ENCODE data around the gene PTPRU. TPM values are rescaled to one million over a fixed set of nuclear protein-coding genes. Genes with fewer than 3 reads are reported as not detected.

PTPRU gene
- total RNA-seq, 1 experiment from 2014 or later: 8.9 TPM

DNA sequence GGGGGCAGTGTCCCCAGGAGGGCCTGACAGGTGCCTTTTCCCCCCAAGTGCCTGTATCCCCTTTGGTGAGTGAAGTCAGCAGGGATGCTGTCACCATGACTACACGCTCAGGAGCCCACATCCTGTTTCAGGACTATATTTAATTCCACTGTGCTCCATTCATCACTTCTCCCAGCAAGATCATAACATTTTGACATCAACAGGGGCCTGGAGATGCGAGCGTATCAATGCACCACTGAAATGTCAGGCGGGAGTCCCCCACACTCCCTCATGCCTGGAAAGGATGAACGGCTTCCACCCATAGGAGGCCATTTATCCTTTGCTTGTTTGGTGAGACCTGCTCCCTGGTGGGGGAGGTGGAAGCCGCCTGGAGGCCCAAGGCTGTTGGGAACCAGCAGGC is 119.1 kb downstream of the PTPRU start:
- no peak for DNase-seq (ENCODE audit: extremely low read depth, low read depth)

DNA sequence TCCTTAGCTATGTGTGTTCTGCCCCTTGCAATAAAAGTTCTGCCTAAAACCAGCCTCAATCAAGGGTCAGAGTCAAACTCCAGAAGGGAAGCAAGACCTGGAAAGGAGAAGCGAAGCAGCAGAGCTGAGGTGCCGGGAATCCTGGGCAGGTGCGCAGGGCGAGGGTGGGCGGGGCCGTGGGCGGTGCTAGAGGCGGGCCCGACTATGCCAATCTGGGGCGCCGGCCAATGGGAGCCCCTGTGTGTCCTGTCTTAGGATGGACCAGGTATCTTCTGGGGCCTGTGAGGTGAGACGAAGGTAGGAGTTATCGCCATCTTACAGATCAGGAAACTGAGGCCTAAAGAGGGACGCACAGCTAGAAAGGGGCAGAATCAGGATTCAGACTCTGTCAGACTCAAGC is 120.3 kb downstream of the PTPRU start:
- no peak for DNase-seq (ENCODE audit: extremely low read depth, low read depth)

DNA sequence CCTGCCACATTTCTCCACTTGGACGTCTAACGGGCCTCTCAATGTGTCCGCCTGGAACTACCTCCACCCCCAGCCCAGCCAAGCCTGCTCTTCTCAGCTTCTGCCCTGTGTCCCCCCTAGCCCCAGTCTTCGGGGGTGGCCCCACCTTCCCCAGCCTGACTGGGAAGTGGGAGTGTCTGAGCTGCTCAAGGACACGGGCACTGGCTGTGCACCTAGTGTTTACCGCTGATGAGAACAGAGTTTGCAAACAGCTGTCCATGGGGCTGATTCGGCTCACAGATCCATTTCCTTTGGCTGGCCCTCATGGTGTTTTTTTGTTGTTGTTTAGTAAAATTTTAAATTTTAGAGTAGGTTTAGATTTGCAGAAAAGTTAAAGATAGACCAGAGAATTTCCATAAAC is 121.1 kb downstream of the PTPRU start:
- no peak for DNase-seq (ENCODE audit: extremely low read depth, low read depth)

DNA sequence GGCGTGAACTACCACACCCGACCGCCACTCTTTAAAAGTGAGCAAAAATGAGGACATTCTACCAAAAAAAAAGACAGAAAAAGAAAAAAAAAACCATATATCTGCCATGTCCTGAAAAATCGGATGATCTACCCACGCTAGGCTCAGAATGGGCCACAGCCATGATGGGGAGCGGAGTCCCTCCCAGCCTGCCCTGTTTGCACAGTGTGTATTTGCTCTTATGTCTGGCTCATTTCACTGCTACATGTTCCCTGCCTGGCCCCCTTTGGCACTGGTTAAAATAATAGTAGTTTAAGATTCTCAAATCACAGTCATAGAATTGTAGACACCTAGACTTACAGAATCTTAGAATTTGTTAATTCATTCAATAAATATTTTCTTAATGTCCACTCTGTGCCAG is 121.9 kb downstream of the PTPRU start:
- no peak for DNase-seq (ENCODE audit: extremely low read depth, low read depth)

DNA sequence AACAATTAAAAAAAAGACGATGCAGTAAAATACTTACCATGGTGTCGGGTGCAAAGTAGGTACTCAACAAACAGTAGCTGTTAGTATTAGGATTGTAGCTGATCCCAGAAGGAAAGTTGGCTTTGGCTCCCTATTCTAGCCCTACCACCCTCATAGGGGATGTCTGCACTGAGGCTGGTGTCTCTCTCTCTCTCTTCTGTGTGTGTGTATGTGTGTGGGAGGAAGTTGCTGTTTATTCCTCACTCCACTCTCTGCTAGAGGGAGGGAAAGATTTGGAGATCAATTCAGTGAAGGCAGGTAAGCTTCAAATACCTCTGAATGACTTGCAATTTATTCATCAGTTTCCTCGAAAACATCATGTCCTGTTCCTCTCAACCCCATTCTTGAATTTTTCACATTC is 124.4 kb downstream of the PTPRU start:
- no peak for DNase-seq (ENCODE audit: extremely low read depth, low read depth)

DNA sequence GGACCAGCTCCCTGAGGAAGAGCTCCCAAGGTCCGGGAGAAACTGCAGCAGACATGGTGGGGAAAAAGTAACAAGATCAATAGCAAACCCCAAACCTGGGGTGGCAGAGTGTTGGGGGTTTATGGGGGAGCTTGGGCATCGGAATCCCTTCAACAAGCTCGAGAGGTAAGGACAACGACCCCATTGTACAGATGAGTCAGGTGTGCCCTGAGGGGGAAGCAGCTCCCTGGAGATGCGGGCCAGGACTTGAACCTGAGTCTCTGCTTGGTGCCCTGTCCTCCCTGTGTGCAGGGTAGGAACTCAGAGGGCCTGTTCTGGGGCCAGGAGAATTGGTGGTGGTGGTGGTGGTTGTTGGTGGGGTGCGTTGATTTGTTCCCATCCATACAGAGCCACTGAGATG is 125.4 kb downstream of the PTPRU start:
- DNase-seq (ENCODE audit: extremely low read depth, low read depth): no peak

DNA sequence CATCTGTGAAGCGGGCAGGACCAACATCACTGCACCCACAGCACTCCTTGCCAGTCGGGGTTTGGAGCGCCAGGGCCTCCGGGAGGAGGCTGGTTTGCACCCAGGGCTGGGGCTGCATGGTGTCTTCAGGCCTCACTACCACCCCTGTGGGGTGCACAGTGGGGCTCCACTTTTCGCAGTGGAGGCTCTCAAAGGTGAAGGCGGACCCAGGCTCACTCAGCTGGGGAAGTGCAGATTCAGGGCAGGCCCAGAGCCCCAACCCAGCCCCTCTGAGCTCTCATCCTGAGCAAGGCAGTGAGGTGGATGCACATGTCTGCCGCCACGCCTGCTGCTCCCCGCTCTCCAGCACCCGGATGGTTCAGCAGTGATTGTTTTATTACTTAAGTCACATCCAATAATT is 125.8 kb downstream of the PTPRU start:
- no peak for DNase-seq (ENCODE audit: extremely low read depth, low read depth)

DNA sequence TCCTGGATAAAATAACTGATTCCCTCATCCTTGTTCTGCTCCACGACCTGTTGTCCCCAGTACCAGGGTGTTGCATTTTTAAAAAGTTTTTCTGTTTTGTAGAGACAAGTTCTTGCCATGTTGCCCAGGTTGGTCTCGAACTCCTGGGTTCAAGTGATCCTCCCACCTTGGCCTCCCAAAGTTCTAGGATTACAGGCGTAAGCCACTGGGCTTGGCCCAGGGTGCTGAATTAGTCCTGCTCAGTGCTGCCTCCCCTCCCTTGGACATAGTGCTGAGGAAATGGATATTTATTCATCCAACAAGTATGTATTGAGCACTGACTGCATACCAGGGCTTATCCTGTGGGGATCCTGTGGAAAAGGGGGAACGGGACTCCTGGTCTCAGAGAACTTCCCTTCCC is 126.4 kb downstream of the PTPRU start:
- DNase-seq (ENCODE audit: extremely low read depth, low read depth): no peak

DNA sequence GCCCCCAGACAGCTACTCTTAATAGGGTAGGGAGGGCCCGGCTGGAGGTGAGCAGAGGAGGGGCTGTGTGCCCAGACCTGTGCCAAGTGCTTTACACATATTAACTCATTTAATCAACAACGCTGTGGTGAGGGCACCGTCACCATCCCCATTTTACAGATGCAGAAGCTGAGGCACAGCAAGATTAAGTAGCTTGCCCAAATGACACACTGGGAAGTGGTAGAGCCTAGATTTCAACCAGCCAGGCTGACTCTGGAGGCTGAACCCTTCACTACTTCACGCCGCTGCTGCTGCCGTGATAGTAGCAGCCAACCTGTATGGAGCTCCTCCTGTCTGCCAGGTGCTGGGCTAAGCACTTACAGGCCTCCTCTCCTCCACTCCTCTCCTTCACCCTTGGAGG is 127.2 kb downstream of the PTPRU start:
- no peak for DNase-seq (ENCODE audit: extremely low read depth, low read depth)

DNA sequence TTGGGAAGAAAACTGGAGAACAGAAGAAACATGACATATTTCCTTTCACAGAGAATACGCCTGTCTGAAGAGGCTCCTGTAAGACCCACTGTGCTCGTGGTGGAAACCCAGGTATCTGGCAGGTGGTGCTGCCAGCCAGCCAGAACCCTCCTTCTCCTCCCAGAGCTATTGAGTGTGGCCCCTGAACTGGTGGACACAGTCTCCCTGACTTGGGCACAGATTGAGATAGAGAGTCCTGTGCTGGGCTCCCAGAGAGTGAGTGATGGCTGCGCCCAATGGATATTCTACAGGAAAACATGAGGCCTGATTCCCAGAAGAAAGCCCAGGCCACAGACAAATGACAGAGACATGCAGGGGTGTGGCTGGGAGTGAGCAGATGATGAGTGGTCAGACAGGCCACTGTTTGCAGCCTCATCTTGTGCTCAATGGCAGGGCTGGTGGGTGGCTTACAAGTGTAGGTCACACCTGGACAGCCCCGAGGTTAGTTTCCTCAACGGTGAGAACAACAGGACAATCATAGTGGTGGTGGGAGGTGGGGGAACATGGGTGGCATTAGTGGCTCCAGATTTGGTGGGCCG is 127.9 kb downstream of the PTPRU start:
- no peak for DNase-seq (ENCODE audit: extremely low read depth, low read depth)

DNA sequence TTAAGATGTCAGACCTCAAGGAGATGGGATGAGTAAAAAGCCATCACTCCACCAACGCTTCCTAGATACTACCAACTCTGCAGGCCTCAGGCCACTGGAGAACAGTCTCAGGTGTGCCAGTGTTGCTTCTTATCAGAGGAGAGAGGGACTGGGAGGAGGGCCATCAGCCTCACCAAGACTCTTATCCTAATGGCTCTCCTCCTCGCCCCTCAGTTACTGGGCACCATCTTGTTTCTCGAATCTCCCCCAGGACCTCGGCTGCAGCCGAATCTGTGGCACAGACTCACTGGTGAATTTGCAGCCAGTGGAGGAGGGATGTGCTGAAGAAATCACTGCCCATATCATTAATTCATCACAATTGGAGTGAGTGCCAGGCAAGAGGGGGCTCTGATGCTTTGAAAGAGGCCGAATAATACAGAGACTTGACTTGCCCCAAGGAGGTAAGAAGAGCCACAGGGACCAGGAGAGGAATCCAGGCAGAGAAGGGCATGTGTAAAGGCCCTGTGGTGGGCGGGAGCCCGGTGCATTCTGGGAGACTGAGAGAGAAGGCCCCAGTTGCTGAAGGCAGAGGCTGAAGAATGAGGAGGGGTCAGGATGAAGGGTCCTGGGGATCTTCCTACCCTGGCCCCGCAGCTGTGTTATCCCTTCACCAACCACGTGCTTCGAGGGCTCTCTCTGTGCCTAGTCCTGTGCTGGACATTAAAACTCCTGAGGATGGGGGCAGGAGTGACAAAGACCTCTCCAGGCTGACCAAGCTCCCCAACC is 129.8 kb downstream of the PTPRU start:
- no peak for DNase-seq (ENCODE audit: extremely low read depth, low read depth)

DNA sequence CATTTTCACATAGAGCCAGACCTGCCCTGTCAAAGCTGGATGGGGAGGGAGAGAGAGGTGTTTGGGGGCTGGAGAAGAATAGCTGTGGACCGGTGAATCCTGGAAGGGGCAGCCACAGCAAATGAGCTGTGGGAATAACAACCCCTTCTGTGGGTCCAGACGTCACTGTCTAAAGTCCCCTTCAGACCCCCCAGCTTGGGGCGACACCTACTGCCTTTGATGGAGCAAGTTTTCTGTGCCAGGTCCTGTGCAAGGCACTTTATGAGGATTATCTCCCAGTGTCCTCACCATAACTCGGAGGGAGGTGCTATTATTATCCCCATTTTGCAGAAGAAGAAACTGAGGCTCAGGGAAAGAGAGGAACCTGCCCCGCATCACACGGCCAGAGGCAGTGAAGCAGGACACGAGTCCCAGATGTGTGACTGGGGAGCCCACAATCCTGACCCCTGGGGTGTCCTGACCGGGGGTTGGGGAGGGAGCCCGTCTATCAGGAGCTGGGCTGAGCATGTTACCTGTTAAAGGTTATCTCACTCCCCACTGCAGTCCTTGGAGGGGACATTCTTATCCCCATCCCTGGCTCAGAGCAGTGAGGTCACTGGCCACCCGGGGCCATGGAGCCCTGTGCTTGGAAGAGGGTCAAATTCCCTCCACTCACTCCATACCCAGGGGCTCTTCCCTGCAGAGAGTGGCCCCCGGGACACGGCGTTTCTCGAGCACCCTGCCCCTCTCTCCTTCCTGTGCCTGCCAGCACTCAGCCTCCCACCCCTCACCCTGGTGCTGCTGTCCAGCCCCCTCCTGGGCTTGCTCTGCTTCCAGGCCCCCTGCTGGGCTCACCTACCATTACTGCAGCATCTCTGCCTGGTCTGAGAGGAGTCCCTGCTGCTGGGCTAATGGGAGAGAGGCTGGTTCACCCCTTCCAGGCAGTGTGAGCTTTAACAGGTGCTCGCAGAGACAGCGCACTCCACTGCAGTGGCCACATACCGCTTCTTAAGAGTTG is 132.9 kb downstream of the PTPRU start:
- DNase-seq (ENCODE audit: extremely low read depth, low read depth): no peak

DNA sequence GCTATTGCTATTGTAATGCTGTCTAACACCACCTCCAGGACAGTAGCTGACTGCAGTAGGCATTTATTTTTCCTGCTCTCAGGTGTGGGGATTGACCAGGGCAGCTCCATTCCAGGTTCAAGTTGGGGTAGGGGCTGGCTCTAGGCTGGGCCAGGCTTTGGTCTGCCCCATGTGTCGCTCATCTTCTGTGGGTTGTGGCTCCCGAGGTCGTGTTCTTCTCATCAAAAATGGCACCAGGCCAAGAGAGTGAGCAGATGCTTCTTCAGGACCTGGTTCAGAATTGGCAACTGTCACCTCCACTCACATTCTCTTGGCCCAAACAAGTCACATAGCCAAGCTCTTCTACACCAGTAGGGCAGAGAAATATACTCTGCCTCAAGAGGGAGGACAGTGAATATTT is 133.7 kb downstream of the PTPRU start:
- no peak for DNase-seq (ENCODE audit: extremely low read depth, low read depth)

DNA sequence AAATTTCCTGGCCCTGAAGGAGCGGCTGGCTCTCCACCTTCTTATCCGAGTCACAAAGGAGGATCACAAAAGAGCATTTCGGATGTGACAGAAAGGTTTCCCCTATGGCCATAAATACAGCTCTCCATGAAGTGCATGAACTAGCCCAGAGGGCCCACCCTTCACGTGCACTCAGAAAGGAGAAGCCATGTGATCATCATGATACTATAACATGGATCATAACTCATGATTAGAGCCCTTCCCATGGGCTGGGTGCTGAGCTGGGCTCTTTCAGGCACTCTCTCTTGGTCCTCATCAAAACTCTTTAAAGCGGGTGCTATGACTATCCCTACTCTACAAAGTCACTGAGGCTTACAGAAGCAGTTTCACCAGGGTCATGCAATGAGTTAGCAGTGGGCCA is 135.0 kb downstream of the PTPRU start:
- DNase-seq (ENCODE audit: extremely low read depth, low read depth): no peak

DNA sequence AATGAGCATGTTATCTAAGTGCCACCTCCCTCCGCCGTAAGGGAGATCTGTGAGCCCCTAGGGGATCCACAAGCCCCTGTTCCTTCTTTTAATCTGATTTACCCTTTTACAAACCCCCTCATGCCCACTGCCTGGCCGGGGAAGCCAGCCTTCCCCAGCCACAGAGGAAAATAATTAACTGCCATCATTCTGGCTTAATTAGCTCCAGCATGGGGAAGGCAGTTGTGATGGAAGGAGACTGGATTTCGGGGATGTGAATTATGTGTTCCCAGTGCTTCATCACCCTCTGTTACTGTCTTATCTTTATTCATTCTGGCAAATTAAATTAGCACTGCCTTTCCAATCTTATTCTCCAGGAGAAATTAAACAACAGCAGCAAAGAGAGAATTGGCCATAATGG is 135.8 kb downstream of the PTPRU start:
- DNase-seq (ENCODE audit: extremely low read depth, low read depth): no peak

Other genes starting within 250 kb of the PTPRU start
- gene TMEM200B, start 112.6 kb upstream of the PTPRU start, total RNA-seq (2014; rRNA removed; shearing (Covaris generic)): 0.12 and 0.17 TPM in 2 replicates
- 23.1 and 25.0 TPM in 2 replicates for gene SRSF4, start 54.6 kb upstream of the PTPRU start, total RNA-seq (2014; rRNA removed; shearing (Covaris generic))
- gene MECR, start 5.6 kb upstream of the PTPRU start, total RNA-seq (2014; rRNA removed; shearing (Covaris generic)): 35.8 and 35.9 TPM in 2 replicates